GM12891 (cell line): Measurements from ENCODE around the gene SYNDIG1.

Experiments used
- POLR2A ChIP-seq: IDR thresholded peaks from 2 replicates; pipeline ENCODE4 v1.6.1; 2011; ENCODE audit warnings: low read depth, low read length, control low read depth
- POU2F2 ChIP-seq: IDR thresholded peaks from 2 replicates; pipeline ENCODE4 v1.6.1; 2011; ENCODE audit warnings: low read depth, mild to moderate bottlenecking, control low read depth, low read length, moderate library complexity
- TAF1 ChIP-seq: IDR thresholded peaks from 2 replicates; pipeline ENCODE4 v1.6.1; 2011; ENCODE audit warnings: low read depth, low read length, control low read depth

GRCh38 chr20:24616258-24617079 is 147.0 kb downstream of the SYNDIG1 start:
- no peak for TF ChIP-seq POLR2A
- TF ChIP-seq TAF1, result no peak
- no peak for TF ChIP-seq POU2F2
